Renal pelvis (tissue), 4 donors: ENCODE results near the gene FAM219A. TPM values are rescaled to one million over a fixed set of nuclear protein-coding genes. Genes with fewer than 3 reads are reported as not detected.
A peak's percentile ranks its signal among the peaks of the same experiment; 100 is the strongest.

Experiments used
- DNase-seq: peaks from one replicate; pipeline ENCODE4 v3.0.0-alpha.2; 2013
- polyA plus RNA-seq, 3 donors: library from polyadenylated mRNA; unstranded; fragments of 120-200 nt; gene quantifications; one replicate each; pipeline ENCODE4 v1.2.1, GENCODE V29; 2013; ENCODE audit not compliant: insufficient read length in 3 of 3

FAM219A gene
- polyA plus RNA-seq, 3 donors: 13.3 to 15.6 (median 14.1) TPM

- DNase-seq: no peak
Observed at GRCh38 chr9:34405719-34406118, 52.7 kb downstream of the FAM219A start.

- peak; percentile 50 for DNase-seq
Observed at GRCh38 chr9:34403554-34404380, 54.6 kb downstream of the FAM219A start.

GRCh38 chr9:34400686-34401602 lies 57.4 kb downstream of the FAM219A start:
- DNase-seq: no peak

GRCh38 chr9:34400275-34400674 lies 58.1 kb downstream of the FAM219A start:
- no peak for DNase-seq

- no peak for DNase-seq
Observed at GRCh38 chr9:34399729-34400128, 58.6 kb downstream of the FAM219A start.

- no peak for DNase-seq
Observed at GRCh38 chr9:34398875-34399274, 59.5 kb downstream of the FAM219A start.

GRCh38 chr9:34396276-34397214 lies 61.8 kb downstream of the FAM219A start:
- no peak for DNase-seq

- no peak for DNase-seq
Observed at GRCh38 chr9:34392511-34392910, 65.9 kb downstream of the FAM219A start.

GRCh38 chr9:34387239-34387638 lies 71.1 kb downstream of the FAM219A start:
- DNase-seq: no peak

GRCh38 chr9:34386656-34387055 lies 71.7 kb downstream of the FAM219A start:
- no peak for DNase-seq

GRCh38 chr9:34385561-34386230 lies 72.7 kb downstream of the FAM219A start:
- no peak for DNase-seq

- DNase-seq: no peak
Observed at GRCh38 chr9:34384368-34385165, 73.8 kb downstream of the FAM219A start.

- DNase-seq: no peak
Observed at GRCh38 chr9:34383904-34384303, 74.5 kb downstream of the FAM219A start.

- no peak for DNase-seq
Observed at GRCh38 chr9:34382879-34383278, 75.5 kb downstream of the FAM219A start.

GRCh38 chr9:34382054-34382453 lies 76.3 kb downstream of the FAM219A start:
- no peak for DNase-seq

- no peak for DNase-seq
Observed at GRCh38 chr9:34381323-34381722, 77.0 kb downstream of the FAM219A start.

GRCh38 chr9:34380511-34381315 lies 77.7 kb downstream of the FAM219A start:
- DNase-seq: no peak

- no peak for DNase-seq
Observed at GRCh38 chr9:34380034-34380510, 78.3 kb downstream of the FAM219A start.
